ENCODE results near the gene DPP7. TPM values are rescaled to one million over a fixed set of nuclear protein-coding genes. Genes with fewer than 3 reads are reported as not detected.

DPP7 gene
- total and polyA plus RNA-seq, 2 experiments from 2014 or later, result 206 to 544 TPM

DNA sequence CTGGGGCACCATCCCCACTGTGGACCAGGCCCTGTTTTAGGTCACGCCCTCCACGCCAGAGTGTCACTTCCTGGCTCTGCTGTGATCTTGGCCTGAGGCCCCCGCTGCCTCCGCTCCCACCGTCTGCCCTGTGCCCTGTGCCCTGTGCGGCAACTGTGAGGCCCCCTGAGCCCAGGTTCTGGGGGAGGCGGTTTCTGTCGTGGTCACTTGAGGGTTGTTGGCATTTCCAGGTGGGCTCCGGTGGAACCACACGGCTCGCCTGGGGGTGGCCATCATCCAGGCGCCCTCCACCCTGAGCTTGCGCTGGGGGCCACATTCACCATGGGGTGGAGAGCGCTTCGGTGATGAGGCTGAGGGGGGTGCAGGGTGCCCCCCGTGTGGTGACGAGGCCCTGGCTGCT is 6.6 kb downstream of the DPP7 start:
- WGBS (ENCODE audit: low lambda C conversion rate, missing lambda C conversion rate), result 100% methylated on average over 14 of the region's 17 CpGs
- Histone ChIP-seq H4K20me1 (ENCODE audit: insufficient read depth, poor library complexity, severe bottlenecking) (no peaks in the 10 kb centered on the region), H3K27me3 (no peaks in the 10 kb centered on the region), H3K9me2 (replicated peaks; ENCODE audit: insufficient read depth) (no peaks in the 10 kb centered on the region), H3K27ac (no peak overlapping the region), H3K9me3 (ENCODE audit: low read depth) (no peaks in the 10 kb centered on the region), H3K36me3 (replicated peaks; ENCODE audit: insufficient read depth, low read depth) (no peaks in the 10 kb centered on the region), H3K79me2 (no peaks in the 10 kb centered on the region), H3K4me1 (ENCODE audit: insufficient read depth) (no peaks in the 10 kb centered on the region), H3K4me3 (no peak overlapping the region), H3K4me2 (no peak overlapping the region), H2AFZ (no peak overlapping the region)
- no peak for TF ChIP-seq EZH2phosphoT487 (IDR thresholded peaks at IDR 0.05; ENCODE audit: low read depth, severe bottlenecking, unreplicated experiment)
- TF ChIP-seq, protein P1, sequence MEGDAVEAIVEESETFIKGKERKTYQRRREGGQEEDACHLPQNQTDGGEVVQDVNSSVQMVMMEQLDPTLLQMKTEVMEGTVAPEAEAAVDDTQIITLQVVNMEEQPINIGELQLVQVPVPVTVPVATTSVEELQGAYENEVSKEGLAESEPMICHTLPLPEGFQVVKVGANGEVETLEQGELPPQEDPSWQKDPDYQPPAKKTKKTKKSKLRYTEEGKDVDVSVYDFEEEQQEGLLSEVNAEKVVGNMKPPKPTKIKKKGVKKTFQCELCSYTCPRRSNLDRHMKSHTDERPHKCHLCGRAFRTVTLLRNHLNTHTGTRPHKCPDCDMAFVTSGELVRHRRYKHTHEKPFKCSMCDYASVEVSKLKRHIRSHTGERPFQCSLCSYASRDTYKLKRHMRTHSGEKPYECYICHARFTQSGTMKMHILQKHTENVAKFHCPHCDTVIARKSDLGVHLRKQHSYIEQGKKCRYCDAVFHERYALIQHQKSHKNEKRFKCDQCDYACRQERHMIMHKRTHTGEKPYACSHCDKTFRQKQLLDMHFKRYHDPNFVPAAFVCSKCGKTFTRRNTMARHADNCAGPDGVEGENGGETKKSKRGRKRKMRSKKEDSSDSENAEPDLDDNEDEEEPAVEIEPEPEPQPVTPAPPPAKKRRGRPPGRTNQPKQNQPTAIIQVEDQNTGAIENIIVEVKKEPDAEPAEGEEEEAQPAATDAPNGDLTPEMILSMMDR (IDR thresholded peaks at IDR 0.05; ENCODE audit: poor library complexity), result no peak
- no peak for DNase-seq (ENCODE audit: low spot score)

DNA sequence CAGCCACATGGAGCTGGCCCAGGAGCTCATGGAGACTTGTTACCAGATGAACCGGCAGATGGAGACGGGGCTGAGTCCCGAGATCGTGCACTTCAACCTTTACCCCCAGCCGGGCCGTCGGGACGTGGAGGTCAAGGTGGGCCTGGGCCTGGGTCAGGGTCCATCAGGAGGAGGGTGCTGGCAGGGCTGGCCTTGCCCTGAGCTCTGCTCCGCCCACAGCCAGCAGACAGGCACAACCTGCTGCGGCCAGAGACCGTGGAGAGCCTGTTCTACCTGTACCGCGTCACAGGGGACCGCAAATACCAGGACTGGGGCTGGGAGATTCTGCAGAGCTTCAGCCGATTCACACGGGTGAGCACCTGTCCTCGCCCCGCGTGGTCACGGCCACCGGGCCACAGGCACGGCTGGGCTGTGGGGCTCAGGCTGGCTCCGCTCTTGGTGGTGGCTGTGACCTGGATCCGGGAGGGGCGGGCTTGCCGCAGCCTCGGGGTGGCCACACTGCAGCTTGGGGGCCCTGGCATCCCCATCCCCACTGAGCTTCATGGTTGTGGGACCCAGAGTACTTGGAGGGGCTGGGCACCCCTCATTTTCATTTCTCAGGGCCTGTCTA is 7.1 kb downstream of the DPP7 start:
- no peak for DNase-seq (ENCODE audit: low spot score)
- H3K79me2 ChIP-seq, result no peaks in the 10 kb centered on the region
- H3K9me2 ChIP-seq (replicated peaks; ENCODE audit: insufficient read depth), result no peaks in the 10 kb centered on the region
- H4K20me1 ChIP-seq (ENCODE audit: insufficient read depth, poor library complexity, severe bottlenecking), result no peaks in the 10 kb centered on the region
- H3K27me3 ChIP-seq, result no peaks in the 10 kb centered on the region
- H3K36me3 ChIP-seq (replicated peaks; ENCODE audit: insufficient read depth, low read depth), result no peaks in the 10 kb centered on the region
- H3K4me1 ChIP-seq (ENCODE audit: insufficient read depth), result no peaks in the 10 kb centered on the region
- TF ChIP-seq EZH2 (IDR thresholded peaks at IDR 0.05; ENCODE audit: borderline replicate concordance), result no peak
- H3K9me3 ChIP-seq (ENCODE audit: low read depth), result no peaks in the 10 kb centered on the region
- no peak overlapping the region for H3K4me3 ChIP-seq
- WGBS (ENCODE audit: low lambda C conversion rate, missing lambda C conversion rate), result 95% methylated on average over 26 of the region's 27 CpGs
- no peak overlapping the region for H3K4me2 ChIP-seq
- no peak overlapping the region for H3K27ac ChIP-seq
- H2AFZ ChIP-seq, result no peak overlapping the region

DNA sequence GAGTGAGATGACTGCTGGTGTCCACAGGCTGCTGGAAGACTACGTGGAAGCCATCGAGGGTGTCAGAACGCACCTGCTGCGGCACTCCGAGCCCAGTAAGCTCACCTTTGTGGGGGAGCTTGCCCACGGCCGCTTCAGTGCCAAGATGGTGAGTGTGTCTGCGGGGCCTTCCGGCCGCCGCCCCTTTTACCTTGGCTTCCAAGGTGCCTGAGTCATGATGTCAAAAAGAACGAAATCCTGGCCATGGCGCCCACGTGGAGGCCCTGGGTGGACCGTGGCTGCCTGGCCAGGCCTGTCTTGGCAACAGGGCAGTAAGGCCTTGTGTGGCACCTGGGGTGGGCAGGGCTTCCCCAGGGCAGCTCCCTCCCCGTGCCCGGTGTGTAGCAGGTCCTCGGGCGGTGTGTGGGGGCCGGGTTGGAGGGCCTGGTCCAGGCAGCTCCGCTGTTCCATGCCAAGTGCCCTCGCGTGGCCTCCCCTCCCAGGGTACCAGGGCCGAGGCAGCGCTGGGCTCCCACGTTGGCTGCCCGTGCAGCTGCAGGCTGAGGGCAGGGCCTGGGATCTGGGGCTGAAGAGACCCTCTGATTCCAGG is 7.8 kb downstream of the DPP7 start:
- Histone ChIP-seq H3K79me2 (no peaks in the 10 kb centered on the region), H2AFZ (no peak overlapping the region), H3K4me1 (ENCODE audit: insufficient read depth) (no peaks in the 10 kb centered on the region), H3K4me3 (no peak overlapping the region), H4K20me1 (ENCODE audit: insufficient read depth, poor library complexity, severe bottlenecking) (no peaks in the 10 kb centered on the region), H3K36me3 (replicated peaks; ENCODE audit: insufficient read depth, low read depth) (no peaks in the 10 kb centered on the region), H3K9me2 (replicated peaks; ENCODE audit: insufficient read depth) (no peaks in the 10 kb centered on the region), H3K27me3 (no peaks in the 10 kb centered on the region), H3K4me2 (no peak overlapping the region), H3K27ac (no peak overlapping the region), H3K9me3 (ENCODE audit: low read depth) (no peaks in the 10 kb centered on the region)
- DNase-seq (ENCODE audit: low spot score), result no peak
- TF ChIP-seq EZH2phosphoT487 (IDR thresholded peaks at IDR 0.05; ENCODE audit: low read depth, severe bottlenecking, unreplicated experiment) (no peak), EZH2 (IDR thresholded peaks at IDR 0.05; ENCODE audit: borderline replicate concordance) (no peak)
- TF ChIP-seq, protein P1 (IDR thresholded peaks at IDR 0.05; ENCODE audit: poor library complexity), result no peak
- WGBS (ENCODE audit: low lambda C conversion rate, missing lambda C conversion rate), result 96% methylated on average over 23 of the region's 27 CpGs

DNA sequence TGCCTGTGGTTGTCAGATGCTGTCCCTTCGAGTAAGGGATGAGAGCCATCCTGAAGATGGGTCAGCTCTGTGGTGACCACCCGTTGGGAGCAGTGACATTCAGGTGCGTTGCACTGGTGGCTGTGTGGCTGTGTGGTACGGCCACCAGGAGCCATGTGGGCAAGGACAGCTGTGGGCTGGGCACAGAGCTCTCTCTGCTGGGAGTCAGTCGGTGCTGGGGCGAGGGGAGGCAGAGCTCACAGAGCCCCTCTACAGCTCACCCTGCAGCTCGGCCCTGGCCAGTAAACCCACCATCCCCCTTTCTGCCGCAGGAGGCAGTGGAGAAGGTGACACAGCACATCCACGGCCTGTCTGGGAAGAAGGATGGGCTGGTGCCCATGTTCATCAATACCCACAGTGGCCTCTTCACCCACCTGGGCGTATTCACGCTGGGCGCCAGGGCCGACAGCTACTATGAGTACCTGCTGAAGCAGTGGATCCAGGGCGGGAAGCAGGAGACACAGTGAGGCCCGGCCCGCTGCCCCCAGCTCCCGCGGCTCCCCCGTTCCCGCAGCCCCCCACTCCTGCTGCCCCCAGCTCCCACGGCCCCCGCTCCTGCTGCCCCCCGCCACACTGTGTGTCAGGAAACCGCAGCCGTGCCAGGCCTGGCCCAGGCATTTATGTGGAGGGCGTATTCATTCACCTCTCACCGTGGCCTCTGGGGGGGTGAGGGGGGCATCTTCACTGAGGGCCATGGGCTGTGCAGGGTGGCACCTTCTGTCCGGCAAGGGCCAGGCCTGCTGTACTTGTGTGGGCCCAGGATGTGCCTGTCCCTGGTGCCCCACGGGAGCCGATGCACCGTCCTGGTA is 8.5 kb downstream of the DPP7 start:
- no peak overlapping the region for H3K27ac ChIP-seq
- WGBS (ENCODE audit: low lambda C conversion rate, missing lambda C conversion rate), result 94% methylated on average over 22 of the region's 31 CpGs
- H3K36me3 ChIP-seq (replicated peaks; ENCODE audit: insufficient read depth, low read depth), result no peaks in the 10 kb centered on the region
- H3K9me3 ChIP-seq (ENCODE audit: low read depth), result no peaks in the 10 kb centered on the region
- no peaks in the 10 kb centered on the region for H3K27me3 ChIP-seq
- TF ChIP-seq EZH2 (IDR thresholded peaks at IDR 0.05; ENCODE audit: borderline replicate concordance) (no peak), EZH2phosphoT487 (IDR thresholded peaks at IDR 0.05; ENCODE audit: low read depth, severe bottlenecking, unreplicated experiment) (no peak)
- TF ChIP-seq, protein P1 (IDR thresholded peaks at IDR 0.05; ENCODE audit: poor library complexity), result no peak
- no peak for DNase-seq (ENCODE audit: low spot score)
- no peaks in the 10 kb centered on the region for H4K20me1 ChIP-seq (ENCODE audit: insufficient read depth, poor library complexity, severe bottlenecking)
- H3K4me1 ChIP-seq (ENCODE audit: insufficient read depth), result no peaks in the 10 kb centered on the region
- H3K4me3 ChIP-seq, result no peak overlapping the region
- H3K9me2 ChIP-seq (replicated peaks; ENCODE audit: insufficient read depth), result no peaks in the 10 kb centered on the region
- no peaks in the 10 kb centered on the region for H3K79me2 ChIP-seq
- no peak overlapping the region for H3K4me2 ChIP-seq
- no peak overlapping the region for H2AFZ ChIP-seq

Data from hepatocyte (in vitro differentiated cells).